A549 (cell line): ENCODE measurements around the gene ST14. TPM values are rescaled to one million over a fixed set of nuclear protein-coding genes. Genes with fewer than 3 reads are reported as not detected.
A peak's percentile ranks its signal among the peaks of the same experiment; 100 is the strongest.

Source experiments
- ATAC-seq, 2 experiments: fragments of 200-7000 bp in 1 of 2; fragments of >200 bp in 1 of 2; cut with Nextera tagmentation in 1 of 2; cut with Tn5 transposase in 1 of 2; 3 replicates each; pipeline versions ENCODE4 v1.8.0 to v1.9.1; 2018 to 2020; ENCODE audit warnings: mild to moderate bottlenecking in 1 of 2, moderate library complexity in 1 of 2
- CTCF ChIA-PET: fragments of 300-600 bp; sonication (Branson Sonifier 250); formaldehyde crosslinking; extraction: SDS; loops from one replicate; lab custom pipeline; 2021; ENCODE audit warnings: antibody characterized with exemption, inconsistent platforms; lab: Yijun Ruan, JAX
- POLR2A ChIA-PET: fragments of 350-600 bp; formaldehyde crosslinking; extraction: SDS; loops from one replicate; lab custom pipeline; 2021; ENCODE audit warnings: antibody characterized with exemption, inconsistent platforms; lab: Yijun Ruan, JAX
- DNase-seq, 2 experiments: peaks; one replicate each; pipeline versions ENCODE4 v3.0.0 to v3.0.0-alpha.2; 2011 to 2016; ENCODE audit warnings: low read depth in 1 of 2, low spot score in 1 of 2
- FAIRE-seq: peaks from 2 replicates; lab custom pipeline; 2011; peaks lifted over from hg19 to GRCh38; lab: Jason Lieb, UNC
- H3K27ac ChIP-seq, 2 experiments: fragments of >200 bp; sonication (Bioruptor Twin); formaldehyde crosslinking; 3 replicates each; pipeline ENCODE4 v1.5.1; 2016 to 2017
- H3K4me1 ChIP-seq: fragments of >200 bp; sonication (Bioruptor Twin); formaldehyde crosslinking; 3 replicates; pipeline ENCODE4 v1.6.1; 2016
- H3K4me2 ChIP-seq: fragments of >200 bp; sonication (Bioruptor Twin); formaldehyde crosslinking; 3 replicates; pipeline ENCODE4 v1.6.1; 2016
- H3K4me3 ChIP-seq: fragments of >200 bp; sonication (Bioruptor Twin); formaldehyde crosslinking; 3 replicates; pipeline ENCODE4 v1.5.1; 2016
- H3K9me3 ChIP-seq: fragments of >200 bp; sonication (Bioruptor Twin); formaldehyde crosslinking; 3 replicates; pipeline ENCODE4 v1.6.1; 2016
- CBX2 ChIP-seq: fragments of 200-600 bp; sonication (generic); IDR thresholded peaks from 2 replicates; pipeline ENCODE4 v1.6.1; 2016; ENCODE audit warnings: low read depth, mild to moderate bottlenecking, borderline replicate concordance
- CEBPB ChIP-seq, 2 experiments: fragments of >200 bp in 1 of 2; sonication (Bioruptor Twin) in 1 of 2; formaldehyde crosslinking in 1 of 2; IDR thresholded peaks; 2 replicates each; pipeline ENCODE4 v1.6.1; 2012 to 2016
- CHD2 ChIP-seq: fragments of 150-350 bp; IDR thresholded peaks from 2 replicates; pipeline ENCODE4 v1.6.1; 2014; ENCODE audit warnings: low read length; ENCODE audit not compliant: partially characterized antibody
- CTCF ChIP-seq: fragments of >200 bp; sonication (Bioruptor Twin); formaldehyde crosslinking; IDR thresholded peaks from 3 replicates; pipeline ENCODE4 v1.5.1; 2016
- E2F6 ChIP-seq: IDR thresholded peaks from 2 replicates; pipeline ENCODE4 v1.6.1; 2012; ENCODE audit warnings: low read depth, borderline replicate concordance
- ELK1 ChIP-seq: fragments of 150-350 bp; IDR thresholded peaks from 2 replicates; pipeline ENCODE4 v1.6.1; 2014; ENCODE audit warnings: low read depth, mild to moderate bottlenecking, low read length
- FOSL2 ChIP-seq, 2 experiments: fragments of 450-650 bp in 1 of 2; fragments of >200 bp in 1 of 2; sonication (Bioruptor Twin) in 1 of 2; formaldehyde crosslinking; IDR thresholded peaks; 2 replicates each; pipeline versions ENCODE4 v1.5.0 to v1.6.1; 2016 to 2020; ENCODE audit warnings: mild to moderate bottlenecking in 1 of 2, moderate library complexity in 1 of 2
- GATA3 ChIP-seq: IDR thresholded peaks from 2 replicates; pipeline ENCODE4 v1.6.1; 2012; ENCODE audit warnings: borderline replicate concordance
- HDAC2 ChIP-seq: fragments of 200-600 bp; sonication (generic); IDR thresholded peaks from 2 replicates; pipeline ENCODE4 v1.6.1; 2016
- HEYL ChIP-seq: fragments of 250-450 bp; sonication (Bioruptor Pico); IDR thresholded peaks from 2 replicates; pipeline ENCODE4 v1.8.0; 2021; ENCODE audit warnings: mild to moderate bottlenecking, moderate library complexity
- HOXA7 ChIP-seq: fragments of 250-450 bp; sonication (Bioruptor Pico); IDR thresholded peaks from 2 replicates; pipeline ENCODE4 v1.5.0; 2020; ENCODE audit warnings: mild to moderate bottlenecking, moderate library complexity
- JUN ChIP-seq, 2 experiments: fragments of >200 bp; sonication (Bioruptor Twin); formaldehyde crosslinking; IDR thresholded peaks; 2 replicates in 1 of 2; 3 replicates in 1 of 2; pipeline ENCODE4 v1.6.1; 2016 to 2017
- KDM1A ChIP-seq: fragments of 200-600 bp; sonication (generic); IDR thresholded peaks from 2 replicates; pipeline ENCODE4 v1.6.1; 2016; ENCODE audit warnings: low read depth, mild to moderate bottlenecking
- KDM5A ChIP-seq: fragments of 200-600 bp; sonication (generic); IDR thresholded peaks from 2 replicates; pipeline ENCODE4 v1.6.1; 2016; ENCODE audit warnings: antibody characterized with exemption, mild to moderate bottlenecking
- MAZ ChIP-seq: fragments of 150-350 bp; IDR thresholded peaks from 2 replicates; pipeline ENCODE4 v1.6.1; 2014; ENCODE audit warnings: antibody characterized with exemption, low read depth, low read length, borderline replicate concordance
- MYC ChIP-seq: IDR thresholded peaks from 2 replicates; pipeline ENCODE4 v1.6.1; 2012; ENCODE audit warnings: mild to moderate bottlenecking, inconsistent platforms, low read length, improper control_type of control experiment, borderline replicate concordance
- NR3C1 ChIP-seq: fragments of >200 bp; sonication (Bioruptor Twin); formaldehyde crosslinking; IDR thresholded peaks from 3 replicates; pipeline ENCODE4 v1.6.1; 2017
- PBX3 ChIP-seq: IDR thresholded peaks from 2 replicates; pipeline ENCODE4 v1.6.1; 2012
- RNF2 ChIP-seq: fragments of 200-600 bp; sonication (generic); IDR thresholded peaks from 2 replicates; pipeline ENCODE4 v1.6.1; 2016; ENCODE audit warnings: low read depth, mild to moderate bottlenecking, antibody characterized with exemption, moderate library complexity, borderline replicate concordance
- SREBF2 ChIP-seq: fragments of 450-650 bp; IDR thresholded peaks from 2 replicates; pipeline ENCODE4 v1.6.1; 2014; ENCODE audit warnings: mild to moderate bottlenecking, moderate library complexity
- TFCP2L1 ChIP-seq: fragments of 250-450 bp; sonication (Bioruptor Pico); IDR thresholded peaks from 2 replicates; pipeline ENCODE4 v1.5.0; 2021; ENCODE audit warnings: mild to moderate bottlenecking
- USF2 ChIP-seq: fragments of 450-650 bp; IDR thresholded peaks from 2 replicates; pipeline ENCODE4 v1.6.1; 2014; ENCODE audit warnings: antibody characterized with exemption
- ZSCAN20 ChIP-seq: fragments of 250-450 bp; sonication (Bioruptor Pico); IDR thresholded peaks from 2 replicates; pipeline ENCODE4 v1.8.0; 2022; ENCODE audit warnings: mild to moderate bottlenecking, moderate library complexity
- WGBS: methylation state at CpG from one replicate; pipeline ENCODE4 v1.1.6; 2017; ENCODE audit errors: missing lambda C conversion rate; 5-methylcytosine and 5-hydroxymethylcytosine counted together
- polyA plus RNA-seq, 4 experiments: library from polyadenylated mRNA; depleted of rRNA in 3 of 4; stranded (reverse); fragments of >200 nt; fragmentation: RNase III in 1 of 4; extraction: RNeasy Plus Mini Kit Qiagen cat#74134 plus additional on column Dnase treatment in 1 of 4; gene quantifications; 2 replicates in 3 of 4; 3 replicates in 1 of 4; pipeline ENCODE4 v1.2.3, GENCODE V29; 2011 to 2017

ST14 gene
- polyA plus RNA-seq, 2 of the 4 experiments (the other 2 are of a cell fraction), result 0.05 to 0.17 TPM

GRCh38 chr11:130124096-130124495, 35.5 kb upstream of the ST14 start (continued):
- TF ChIP-seq CTCF, result no peak
- TF ChIP-seq MAZ, result no peak
- no peak for TF ChIP-seq ELK1
- no peak for TF ChIP-seq RNF2
- TF ChIP-seq HDAC2, result no peak
- TF ChIP-seq CEBPB (IDR thresholded peaks at IDR 0.05), result peak; percentile 82 to 83
- no peak for TF ChIP-seq HEYL (CRISPR knock-in tag)

GRCh38 chr11:130125638-130126037, 33.9 kb upstream of the ST14 start:
- Histone ChIP-seq H3K4me2 (no peak overlapping the region), H3K4me3 (no peak overlapping the region), H3K27ac (no peak overlapping the region), H3K4me1 (peaks cover 16% of the 10 kb centered on the region)
- DNase-seq (no peak), ATAC-seq (no peak)
- WGBS, result 92% methylated on average over 4 of the region's 4 CpGs
- TF ChIP-seq MYC (no peak), KDM5A (no peak), FOSL2 (IDR thresholded peaks at IDR 0.05) (no peak), FOSL2 (CRISPR knock-in tag; IDR thresholded peaks at IDR 0.05) (no peak), SREBF2 (no peak), NR3C1 (no peak), GATA3 (no peak), CEBPB (IDR thresholded peaks at IDR 0.05) (no peak), KDM1A (no peak)
- TF ChIP-seq, all 56 proteins: peak for 0
- H3K9me3 ChIP-seq, result no peaks in the 10 kb centered on the region
- no peak for FAIRE-seq
- ChIA-PET POLR2A (no interaction called here), CTCF (interaction anchor here (1.6 kb wide), 1 partner anchor 11 kb away, joined by 6 read pairs; no protein-coding TSS in a partner anchor)

- POLR2A ChIA-PET, result no interaction called here
- H3K4me3 ChIP-seq, result no peak overlapping the region
- no peak for DNase-seq
- ATAC-seq, result no peak
- no peak overlapping the region for H3K27ac ChIP-seq
- WGBS, result 88% methylated on average over 5 of the region's 5 CpGs
- peaks cover 16% of the 10 kb centered on the region for H3K4me1 ChIP-seq
- H3K9me3 ChIP-seq, result no peaks in the 10 kb centered on the region
- no peak for FAIRE-seq
- no peak overlapping the region for H3K4me2 ChIP-seq
- CTCF ChIA-PET, result interaction anchor here (1.0 to 1.2 kb wide), 2 partner anchors 19 to 201 kb away, joined by 3 to 5 read pairs; no protein-coding TSS in a partner anchor
- no peak for TF ChIP-seq JUN (IDR thresholded peaks at IDR 0.05)
- TF ChIP-seq E2F6, result no peak
- TF ChIP-seq CEBPB (IDR thresholded peaks at IDR 0.05), result no peak
- no peak for TF ChIP-seq CHD2
- TF ChIP-seq CBX2, result no peak
- TF ChIP-seq ZSCAN20 (CRISPR knock-in tag), result no peak
- TF ChIP-seq HDAC2, result no peak
- TF ChIP-seq PBX3, result no peak
- no peak for TF ChIP-seq USF2
- no peak for TF ChIP-seq TFCP2L1 (CRISPR knock-in tag)
- no peak for TF ChIP-seq HOXA7
These were observed 33.1 kb upstream of the ST14 start for GRCh38 chr11:130126516-130126915.
